ENCODE results near the gene GTPBP4. TPM values are rescaled to one million over a fixed set of nuclear protein-coding genes. Genes with fewer than 3 reads are reported as not detected.

The GTPBP4 gene
- total RNA-seq (2021) (62.5 and 74.1 TPM in 2 replicates), Bru-seq, nascent RNA (percentile 96 among the genes with signal in this experiment), BruChase-seq, experiment 1, labeled RNA remaining after a 2-hour chase (percentile 93 among the genes with signal in this experiment), BruChase-seq, experiment 2, labeled RNA remaining after a 6-hour chase (percentile 96 among the genes with signal in this experiment)
- long read RNA-seq, full-length matches to known transcripts = 129 of 148 reads
- long read RNA-seq, partial matches to known transcripts = 9 of 148 reads
- long read RNA-seq, other reads (novel, unspliced or antisense) = 10 of 148 reads

DNA sequence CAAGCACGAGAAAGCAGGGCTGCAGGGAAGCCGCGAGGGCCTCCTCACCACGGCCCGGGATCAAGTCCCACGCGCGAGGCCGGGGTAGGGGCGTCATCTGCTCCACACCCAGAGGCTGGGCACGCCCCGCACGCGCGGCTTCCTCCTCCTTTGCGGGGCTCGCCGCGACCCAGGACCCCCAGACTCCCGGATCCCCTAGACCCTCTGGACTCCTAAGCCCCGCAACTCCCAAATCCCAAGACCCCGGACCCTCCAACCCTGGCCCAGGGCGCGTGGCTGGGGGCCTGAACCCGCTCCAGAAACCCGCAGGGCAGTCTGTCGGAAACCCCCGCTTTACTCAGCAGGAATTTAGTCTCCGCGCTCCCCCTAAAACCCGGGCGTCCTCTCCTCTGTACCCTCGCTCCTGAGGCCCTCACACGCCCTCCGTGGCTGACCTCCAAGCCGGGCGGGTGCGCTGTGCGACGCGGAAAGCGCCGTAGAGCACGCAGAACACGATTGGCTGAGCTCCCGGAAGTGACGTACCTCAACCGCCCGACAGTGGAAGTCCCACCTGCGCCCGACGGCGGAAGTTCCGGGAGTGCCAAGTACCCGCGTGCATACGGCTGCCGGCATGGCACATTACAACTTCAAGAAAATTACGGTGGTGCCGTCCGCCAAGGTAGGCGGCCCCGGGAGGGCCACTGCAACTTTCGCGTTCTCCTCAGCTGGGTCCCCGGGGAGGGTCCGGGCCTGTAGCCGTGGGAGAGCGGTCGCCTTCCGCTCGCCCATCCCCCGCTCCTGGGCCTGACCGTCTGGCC, at the start of gene GTPBP4:
Gene GTPBP4 (plus strand): TSS at position 565 of the 797 bp plus-strand sequence. CDS start 46 bp downstream, at position 611.
- Histone ChIP-seq H3K27ac (peak within 1 kb of the TSS; percentile 57), H3K36me3 (ENCODE audit: low read depth) (0 out of 2 replicates have a peak, but pooled peaks cover 7% of the 10 kb centered on the region), H3F3A (ENCODE audit: insufficient read depth, low read depth) (peaks cover 9% of the 10 kb centered on the region; the same call in 1 of the 2 replicates), H3K9me3 (ENCODE audit: insufficient read depth, low read depth) (no peaks in the 10 kb centered on the region), H3K79me2 (ENCODE audit: low read depth) (peaks cover 58% of the 10 kb centered on the region), H4K20me1 (ENCODE audit: insufficient read depth) (peaks cover 44% of the 10 kb centered on the region), H3K27me3 (ENCODE audit: insufficient read depth, low read depth) (no peaks in the 10 kb centered on the region), H3K4me3 (peak within 1 kb of the TSS; percentile 91), H3K4me2 (peak within 1 kb of the TSS; percentile 91), H3K9me2 (ENCODE audit: insufficient read depth) (no peaks in the 10 kb centered on the region), H2AFZ (peak within 1 kb of the TSS; percentile 95), H3K4me1 (replicated peaks; ENCODE audit: insufficient read depth) (peaks cover 20% of the 10 kb centered on the region)
- intact Hi-C loops (cut with micrococcal nuclease; ENCODE audit: unreplicated experiment) = loop anchor here (1.0 to 2.0 kb wide), 2 partner anchors 57 to 61 kb away; partner anchors contain the start of genes IDI1 and LARP4B
- TF ChIP-seq EZH2 (IDR thresholded peaks at IDR 0.05; ENCODE audit: low read depth) = no peak
- TF ChIP-seq, protein P1, sequence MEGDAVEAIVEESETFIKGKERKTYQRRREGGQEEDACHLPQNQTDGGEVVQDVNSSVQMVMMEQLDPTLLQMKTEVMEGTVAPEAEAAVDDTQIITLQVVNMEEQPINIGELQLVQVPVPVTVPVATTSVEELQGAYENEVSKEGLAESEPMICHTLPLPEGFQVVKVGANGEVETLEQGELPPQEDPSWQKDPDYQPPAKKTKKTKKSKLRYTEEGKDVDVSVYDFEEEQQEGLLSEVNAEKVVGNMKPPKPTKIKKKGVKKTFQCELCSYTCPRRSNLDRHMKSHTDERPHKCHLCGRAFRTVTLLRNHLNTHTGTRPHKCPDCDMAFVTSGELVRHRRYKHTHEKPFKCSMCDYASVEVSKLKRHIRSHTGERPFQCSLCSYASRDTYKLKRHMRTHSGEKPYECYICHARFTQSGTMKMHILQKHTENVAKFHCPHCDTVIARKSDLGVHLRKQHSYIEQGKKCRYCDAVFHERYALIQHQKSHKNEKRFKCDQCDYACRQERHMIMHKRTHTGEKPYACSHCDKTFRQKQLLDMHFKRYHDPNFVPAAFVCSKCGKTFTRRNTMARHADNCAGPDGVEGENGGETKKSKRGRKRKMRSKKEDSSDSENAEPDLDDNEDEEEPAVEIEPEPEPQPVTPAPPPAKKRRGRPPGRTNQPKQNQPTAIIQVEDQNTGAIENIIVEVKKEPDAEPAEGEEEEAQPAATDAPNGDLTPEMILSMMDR (conservative IDR thresholded peaks at IDR 0.05) = no peak
- ChIA-PET POLR2A (ENCODE audit: unreplicated experiment) (interaction anchor here (0.6 kb wide), 1 partner anchor 41 kb away, joined by 4 read pairs; no protein-coding TSS in a partner anchor), CTCF (no interaction called here)
- DNase-seq = peak; percentile 89 to 91
- BruUV-seq (replicated peaks) = TSS peak; percentile 74

DNA sequence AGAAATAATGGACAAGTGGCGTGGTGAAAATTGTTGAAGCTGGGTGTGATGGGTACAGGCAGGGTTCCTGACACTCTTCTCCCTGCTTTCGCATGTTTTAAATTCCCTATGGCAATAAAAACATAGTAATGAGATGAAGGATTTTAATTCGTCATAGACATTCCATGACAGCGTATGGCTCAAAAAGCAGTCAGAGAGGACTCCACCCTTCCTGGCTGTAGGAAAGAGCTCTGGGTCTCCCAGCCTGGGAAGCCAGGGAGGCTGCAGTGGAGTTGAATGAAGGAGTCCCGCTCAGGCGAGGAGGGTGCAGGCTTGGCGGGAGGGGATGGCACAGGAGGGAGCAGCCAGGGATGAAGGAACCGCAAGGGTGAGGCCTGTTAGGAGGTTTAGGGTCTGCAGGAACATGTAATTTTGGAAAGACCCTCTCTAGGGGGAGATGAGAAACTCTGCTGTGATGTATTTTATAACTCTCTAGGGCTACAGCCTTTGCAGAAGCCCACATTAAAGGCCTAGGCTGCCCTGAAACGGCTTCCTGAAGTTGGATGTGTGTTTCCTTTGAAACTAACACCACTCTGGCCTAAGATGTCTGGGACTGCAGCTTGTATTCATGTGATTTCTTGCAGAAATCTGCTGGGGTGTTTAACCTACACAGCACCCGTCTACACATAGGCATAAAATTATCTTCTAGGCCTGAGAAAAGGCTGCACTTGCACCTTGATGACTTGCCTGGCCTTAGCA, 49.1 kb upstream of the GTPBP4 start:
- no peaks in the 10 kb centered on the region for H3K79me2 ChIP-seq (ENCODE audit: low read depth)
- ChIA-PET POLR2A (ENCODE audit: unreplicated experiment) (no interaction called here), CTCF (no interaction called here)
- H3K36me3 ChIP-seq (ENCODE audit: low read depth) = no peaks in the 10 kb centered on the region
- intact Hi-C loops (cut with micrococcal nuclease; ENCODE audit: unreplicated experiment) = no loop called here
- no peaks in the 10 kb centered on the region for H3K9me2 ChIP-seq (ENCODE audit: insufficient read depth)
- H3K4me3 ChIP-seq = no peak overlapping the region
- no peaks in the 10 kb centered on the region for H3F3A ChIP-seq (ENCODE audit: insufficient read depth, low read depth)
- no peaks in the 10 kb centered on the region for H3K27me3 ChIP-seq (ENCODE audit: insufficient read depth, low read depth)
- H3K27ac ChIP-seq = no peak overlapping the region
- no peak for DNase-seq
- no TSS peak for BruUV-seq (replicated peaks)
- no peak overlapping the region for H3K4me2 ChIP-seq
- no peak overlapping the region for H2AFZ ChIP-seq
- no peaks in the 10 kb centered on the region for H3K4me1 ChIP-seq (replicated peaks; ENCODE audit: insufficient read depth)
- no peaks in the 10 kb centered on the region for H3K9me3 ChIP-seq (ENCODE audit: insufficient read depth, low read depth)
- no peaks in the 10 kb centered on the region for H4K20me1 ChIP-seq (ENCODE audit: insufficient read depth)
- TF ChIP-seq EZH2 (IDR thresholded peaks at IDR 0.05; ENCODE audit: low read depth) = no peak
- TF ChIP-seq, protein P1 (conservative IDR thresholded peaks at IDR 0.05) = no peak

- no TSS peak for BruUV-seq (replicated peaks)
- TF ChIP-seq, protein P1 (conservative IDR thresholded peaks at IDR 0.05) = no peak
- TF ChIP-seq EZH2 (IDR thresholded peaks at IDR 0.05; ENCODE audit: low read depth) = no peak
- H3K79me2 ChIP-seq (ENCODE audit: low read depth) = no peaks in the 10 kb centered on the region
- H3K4me1 ChIP-seq (replicated peaks; ENCODE audit: insufficient read depth) = no peaks in the 10 kb centered on the region
- no peak for DNase-seq
- H3K4me3 ChIP-seq = no peak overlapping the region
- H3K9me2 ChIP-seq (ENCODE audit: insufficient read depth) = no peaks in the 10 kb centered on the region
- ChIA-PET POLR2A (ENCODE audit: unreplicated experiment) (no interaction called here), CTCF (no interaction called here)
- H3K9me3 ChIP-seq (ENCODE audit: insufficient read depth, low read depth) = no peaks in the 10 kb centered on the region
- no peaks in the 10 kb centered on the region for H3K36me3 ChIP-seq (ENCODE audit: low read depth)
- intact Hi-C loops (cut with micrococcal nuclease; ENCODE audit: unreplicated experiment) = no loop called here
- H3K27ac ChIP-seq = no peak overlapping the region
- no peak overlapping the region for H2AFZ ChIP-seq
- no peaks in the 10 kb centered on the region for H4K20me1 ChIP-seq (ENCODE audit: insufficient read depth)
- H3F3A ChIP-seq (ENCODE audit: insufficient read depth, low read depth) = no peaks in the 10 kb centered on the region
- H3K27me3 ChIP-seq (ENCODE audit: insufficient read depth, low read depth) = no peaks in the 10 kb centered on the region
- no peak overlapping the region for H3K4me2 ChIP-seq
Observed at GRCh38 chr10:943334-944033, 44.8 kb upstream of the GTPBP4 start.

Measured in PC-9 (cell line).